ENCODE results near the gene VEZT. TPM values are rescaled to one million over a fixed set of nuclear protein-coding genes. Genes with fewer than 3 reads are reported as not detected.
A peak's percentile ranks its signal among the peaks of the same experiment; 100 is the strongest.

VEZT gene
- total RNA-seq, 4 donors from 2014 or later, result 73.0 to 90.3 (median 87.0) TPM

DNA sequence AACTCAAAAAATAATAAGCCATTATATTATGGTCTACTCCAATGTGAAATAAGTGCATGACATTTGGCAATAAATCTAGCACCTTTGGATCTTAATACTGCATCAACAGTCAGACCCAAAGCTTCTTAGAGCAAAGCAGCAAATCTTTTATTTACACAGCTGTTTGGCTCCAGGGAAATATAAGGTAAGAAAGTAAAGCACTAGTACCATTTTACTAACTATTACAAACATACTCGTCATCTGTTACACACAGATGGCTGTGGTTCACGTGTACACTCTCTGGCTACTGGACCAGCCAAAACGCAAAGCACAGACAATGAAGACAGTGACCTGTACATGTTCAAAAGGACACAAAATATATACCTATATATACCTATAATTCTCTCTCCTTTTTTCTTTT is 3.1 kb upstream of the VEZT start:
- intact Hi-C loops (cut with DNase I), result loop anchor here (10.0 kb wide), 1 partner anchor 320 kb away; no protein-coding TSS in a partner anchor
- no peak overlapping the region for H3K4me3 ChIP-seq
- H3K9me3 ChIP-seq, result no peaks in the 10 kb centered on the region
- TF ChIP-seq POLR2A (IDR thresholded peaks at IDR 0.05; ENCODE audit: low read depth) (no peak), CTCF (IDR thresholded peaks at IDR 0.05) (no peak), POLR2AphosphoS5 (IDR thresholded peaks at IDR 0.05) (no peak), EP300 (IDR thresholded peaks at IDR 0.05) (no peak)
- 72% methylated on average over 3 of the region's 3 CpGs for WGBS
- H3K36me3 ChIP-seq, result no peaks in the 10 kb centered on the region
- DNase-seq (ENCODE audit: extremely low spot score), result no peak
- H3K27me3 ChIP-seq, result no peaks in the 10 kb centered on the region
- H3K27ac ChIP-seq (replicated peaks in 1 of 4), result peak overlapping the region in 2 of 4 donors; percentile 15 to 53
- peaks cover 12 to 39% (median 26%) of the 10 kb centered on the region in 4 donors for H3K4me1 ChIP-seq

- H3K9me3 ChIP-seq, result no peaks in the 10 kb centered on the region
- H3K4me1 ChIP-seq, result peaks cover 21 to 54% (median 41%) of the 10 kb centered on the region in 4 donors
- no peaks in the 10 kb centered on the region for H3K36me3 ChIP-seq
- intact Hi-C loops (cut with DNase I), result loop anchor here (5.0 to 10.0 kb wide), 3 partner anchors 99 to 319 kb away; no protein-coding TSS in a partner anchor
- peak overlapping the region; percentile 73 to 89 (median 86) for H3K4me3 ChIP-seq
- no peaks in the 10 kb centered on the region for H3K27me3 ChIP-seq
- H3K27ac ChIP-seq (replicated peaks in 1 of 4), result peak overlapping the region; percentile 92 to 99 (median 98)
- TF ChIP-seq CTCF (IDR thresholded peaks at IDR 0.05) (no peak), POLR2AphosphoS5 (IDR thresholded peaks at IDR 0.05) (no peak), POLR2A (IDR thresholded peaks at IDR 0.05; ENCODE audit: low read depth) (no peak), EP300 (IDR thresholded peaks at IDR 0.05) (no peak)
- no peak for DNase-seq (ENCODE audit: extremely low spot score)
- 14% methylated on average over 1 of the region's 1 CpG for WGBS
Measured at GRCh38 chr12:95215949-95216348, 1.7 kb upstream of the VEZT start.

- no peaks in the 10 kb centered on the region for H3K9me3 ChIP-seq
- no peak for TF ChIP-seq CTCF (IDR thresholded peaks at IDR 0.05)
- peaks cover 28 to 59% (median 50%) of the 10 kb centered on the region in 4 donors for H3K4me1 ChIP-seq
- H3K36me3 ChIP-seq, result no peaks in the 10 kb centered on the region
- no peaks in the 10 kb centered on the region for H3K27me3 ChIP-seq
- H3K4me3 ChIP-seq, result peak overlapping the region; percentile 73 to 89 (median 86)
- intact Hi-C loops (cut with DNase I), result loop anchor here (5.0 to 10.0 kb wide), 3 partner anchors 100 to 318 kb away; no protein-coding TSS in a partner anchor
- under 1% methylated on average over 37 of the region's 45 CpGs for WGBS
- DNase-seq (ENCODE audit: extremely low spot score), result peak; percentile 92
- H3K27ac ChIP-seq (replicated peaks in 1 of 4), result peak overlapping the region; percentile 92 to 99 (median 98)
Measured at GRCh38 chr12:95216711-95217376, 763 bp upstream of the VEZT start.

- Histone ChIP-seq H3K9me3 (no peaks in the 10 kb centered on the region), H3K27ac (replicated peaks in 1 of 4) (peak overlapping the region; percentile 92 to 99 (median 98)), H3K27me3 (no peaks in the 10 kb centered on the region), H3K4me1 (peaks cover 37 to 68% (median 61%) of the 10 kb centered on the region in 4 donors), H3K36me3 (no peaks in the 10 kb centered on the region), H3K4me3 (peak overlapping the region; percentile 73 to 89 (median 86))
- under 1% methylated on average over 22 of the region's 35 CpGs for WGBS
- intact Hi-C loops (cut with DNase I), result loop anchor here (5.0 to 10.0 kb wide), 3 partner anchors 101 to 316 kb away; no protein-coding TSS in a partner anchor
- no peak for DNase-seq (ENCODE audit: extremely low spot score)
- TF ChIP-seq POLR2AphosphoS5 (IDR thresholded peaks at IDR 0.05), result peak in 1 of 2 donors; percentile 43
- no peak for TF ChIP-seq POLR2A (IDR thresholded peaks at IDR 0.05; ENCODE audit: low read depth)
Measured at GRCh38 chr12:95218150-95219133, 835 bp downstream of the VEZT start.

GRCh38 chr12:95220190-95220589 is 2.6 kb downstream of the VEZT start:
- no peaks in the 10 kb centered on the region for H3K9me3 ChIP-seq
- H3K27ac ChIP-seq (replicated peaks in 1 of 4), result peak overlapping the region; percentile 29 to 99 (median 96)
- no peaks in the 10 kb centered on the region for H3K27me3 ChIP-seq
- H3K36me3 ChIP-seq, result peaks cover 0 to 11% (median 3%) of the 10 kb centered on the region in 4 donors
- no peak for TF ChIP-seq CTCF (IDR thresholded peaks at IDR 0.05)
- no peak for TF ChIP-seq POLR2AphosphoS5 (IDR thresholded peaks at IDR 0.05)
- TF ChIP-seq EP300 (IDR thresholded peaks at IDR 0.05), result no peak
- TF ChIP-seq POLR2A (IDR thresholded peaks at IDR 0.05; ENCODE audit: low read depth), result no peak
- H3K4me1 ChIP-seq, result peaks cover 33 to 67% (median 59%) of the 10 kb centered on the region in 4 donors
- intact Hi-C loops (cut with DNase I), result no loop called here
- DNase-seq (ENCODE audit: extremely low spot score), result no peak
- no peak overlapping the region for H3K4me3 ChIP-seq
- WGBS, result 94% methylated on average over 4 of the region's 4 CpGs

Measured in esophagus muscularis mucosa (tissue), 4 donors.